ENCODE results near the gene ABCB8. TPM values are rescaled to one million over a fixed set of nuclear protein-coding genes. Genes with fewer than 3 reads are reported as not detected.
A peak's percentile ranks its signal among the peaks of the same experiment; 100 is the strongest.

The ABCB8 gene
- total and polyA plus RNA-seq, 2 of the 4 experiments (the other 2 are of a cell fraction), result 16.3 to 26.8 TPM

- Histone ChIP-seq H3K18ac (ENCODE audit: low read depth, low read length) (no peak overlapping the region), H3K9me1 (ENCODE audit: insufficient read depth, low read length) (0 out of 2 replicates have a peak, but pooled peaks cover 4% of the 10 kb centered on the region), H3K23ac (ENCODE audit: low read depth, low read length) (no peak overlapping the region), H4K8ac (ENCODE audit: low read depth in 2 of 2, low read length in 2 of 2) (no peak overlapping the region), H4K91ac (ENCODE audit: insufficient read depth, low read depth, low read length) (no peak overlapping the region), H3K36me3 (ENCODE audit: control insufficient read depth, insufficient read depth, low read length) (peaks cover 86% of the 10 kb centered on the region), H3K4ac (ENCODE audit: low read depth, low read length) (no peak overlapping the region), H2BK15ac (ENCODE audit: low read depth, low read length) (no peak overlapping the region), H3K4me3 (ENCODE audit: insufficient read depth, low read depth, low read length) (no peak overlapping the region), H3K27ac (ENCODE audit: insufficient read depth, low read length) (no peak overlapping the region), H3K14ac (replicated peaks; ENCODE audit: low read depth, low read length) (no peak overlapping the region), H2AK5ac (ENCODE audit: low read depth, low read length) (no peak overlapping the region), H3K9ac (ENCODE audit: low read depth, low read length) (no peak overlapping the region), H3K9me3 (ENCODE audit: control insufficient read depth, insufficient read depth, low read length) (no peaks in the 10 kb centered on the region), H2BK5ac (ENCODE audit: low read depth, low read length, poor library complexity, severe bottlenecking) (no peak overlapping the region), H3K4me1 (ENCODE audit: control insufficient read depth, insufficient read depth, low read length) (peaks cover 6% of the 10 kb centered on the region; the same call in 1 of the 2 replicates), H2BK120ac (ENCODE audit: low read depth, low read length) (no peak overlapping the region), H2BK20ac (ENCODE audit: low read depth, low read length) (no peak overlapping the region), H2AFZ (replicated peaks; ENCODE audit: low read length, poor library complexity) (no peak overlapping the region), H4K20me1 (ENCODE audit: insufficient read depth, low read length) (peaks cover 9% of the 10 kb centered on the region), H3K56ac (ENCODE audit: extremely low read depth, insufficient read depth, low read length) (no peak overlapping the region), H3K79me1 (ENCODE audit: low read depth in 1 of 2, low read length in 2 of 2) (peaks cover 9 to 31% of the 10 kb centered on the region in 2 experiments), H3K4me2 (ENCODE audit: low read depth, low read length) (no peak overlapping the region), H2AK9ac (replicated peaks; ENCODE audit: low read depth, low read length, poor library complexity) (peak overlapping the region; percentile 28), H3K27me3 (ENCODE audit: control insufficient read depth, insufficient read depth, low read length) (no peaks in the 10 kb centered on the region), H4K5ac (ENCODE audit: low read depth, low read length) (no peak overlapping the region)
- dilution Hi-C loops (cut with HindIII; ENCODE audit: low sequenced_read_pairs, unreplicated experiment), result no loop called here
- CTCF ChIA-PET, result no interaction called here
- intact Hi-C loops (cut with micrococcal nuclease), result no loop called here
- ATAC-seq (ENCODE audit: low read depth) (no peak), DNase-seq (no peak)
- BruUV-seq (replicated peaks), result no TSS peak
- TF ChIP-seq ELK1 (IDR thresholded peaks at IDR 0.05; ENCODE audit: borderline replicate concordance, low read depth, low read length) (no peak), MAFK (IDR thresholded peaks at IDR 0.05; ENCODE audit: low read depth, low read length) (no peak), NFE2L2 (IDR thresholded peaks at IDR 0.05; ENCODE audit: low read depth, low read length) (no peak), SMC3 (IDR thresholded peaks at IDR 0.05; ENCODE audit: low read depth, low read length) (no peak), RCOR1 (IDR thresholded peaks at IDR 0.05; ENCODE audit: insufficient replicate concordance, low read length) (no peak), BHLHE40 (IDR thresholded peaks at IDR 0.05; ENCODE audit: low read depth, low read length) (no peak), MXI1 (IDR thresholded peaks at IDR 0.05; ENCODE audit: borderline replicate concordance, low read depth, low read length) (no peak), RFX5 (IDR thresholded peaks at IDR 0.05; ENCODE audit: low read depth, low read length) (no peak), CHD1 (IDR thresholded peaks at IDR 0.05; ENCODE audit: low read depth, low read length) (no peak), CEBPB (IDR thresholded peaks at IDR 0.05; ENCODE audit: low read depth, low read length) (no peak), RAD21 (IDR thresholded peaks at IDR 0.05; ENCODE audit: low read length) (no peak), MAZ (IDR thresholded peaks at IDR 0.05; ENCODE audit: borderline replicate concordance, low read depth, low read length) (no peak), USF2 (IDR thresholded peaks at IDR 0.05; ENCODE audit: low read depth, low read length) (no peak), CTCF (conservative IDR thresholded peaks at IDR 0.05; ENCODE audit: low read depth, low read length) (no peak), POLR2A (IDR thresholded peaks at IDR 0.05; ENCODE audit: low read depth, low read length) (no peak), FOS (IDR thresholded peaks at IDR 0.05; ENCODE audit: low read depth, low read length) (no peak)
- POLR2A ChIA-PET (ENCODE audit: unreplicated experiment), result no interaction called here
- 81% methylated on average over 4 of the region's 17 CpGs; no CpG with 5 or more reads in 1 of the 2 experiments for WGBS, 2 experiments (ENCODE audit: extremely low coverage in 2 of 2, insufficient read length in 1 of 2)
- in situ Hi-C loops (cut with MboI; ENCODE audit: low sequenced_read_pairs), result no loop called here
These were observed 41.8 kb downstream of the ABCB8 start for GRCh38 chr7:151069841-151070573.
